Right lobe of liver (tissue), 6 donors: ENCODE results near the gene GALNT8. TPM values are rescaled to one million over a fixed set of nuclear protein-coding genes. Genes with fewer than 3 reads are reported as not detected.

ENCODE experiments used
- ATAC-seq, 4 donors: fragments of 200-7000 bp; cut with Tn5 transposase; one replicate each; pipeline ENCODE4 v1.9.1; 2020; ENCODE audit warnings: mild to moderate bottlenecking in 4 of 4, moderate library complexity in 4 of 4
- DNase-seq, 3 donors: peaks; one replicate each; pipeline ENCODE4 v3.0.0-alpha.2; 2020
- H3K27ac ChIP-seq, 3 donors: fragments of 200-600 bp; one replicate each; pipeline ENCODE4 v1.8.0; 2022
- H3K27me3 ChIP-seq, 2 donors: fragments of 200-600 bp; one replicate each; pipeline ENCODE4 v1.8.0; 2022
- H3K36me3 ChIP-seq, 4 donors: fragments of 200-600 bp; sonication (generic) in 1 of 4; one replicate each; pipeline versions ENCODE4 v1.5.1 to v1.8.0; 2017 to 2022; ENCODE audit warnings: control low read depth in 1 of 4
- H3K4me1 ChIP-seq, 4 donors: fragments of 200-600 bp; sonication (generic) in 1 of 4; one replicate each; pipeline versions ENCODE4 v1.5.1 to v1.8.0; 2017 to 2022; ENCODE audit warnings: control low read depth in 1 of 4
- H3K4me3 ChIP-seq, 3 donors: fragments of 200-600 bp; one replicate each; pipeline ENCODE4 v1.8.0; 2022
- H3K9me3 ChIP-seq, 4 donors: fragments of 200-600 bp; sonication (generic) in 1 of 4; one replicate each; pipeline versions ENCODE4 v1.5.1 to v1.8.0; 2017 to 2022; ENCODE audit warnings: control low read depth in 1 of 4
- POLR2A ChIP-seq: fragments of 450-650 bp; IDR thresholded peaks from one replicate; pipeline ENCODE4 v1.6.1; 2017; ENCODE audit warnings: antibody characterized with exemption, mild to moderate bottlenecking
- WGBS: methylation state at CpG from one replicate; pipeline ENCODE4 v1.1.6; 2018; ENCODE audit warnings: low coverage, low lambda C conversion rate; ENCODE audit not compliant: insufficient coverage; ENCODE audit errors: missing lambda C conversion rate; 5-methylcytosine and 5-hydroxymethylcytosine counted together
- intact Hi-C, 2 donors: fragments of 100-400 bp; cut with DNase I; formaldehyde crosslinking; loops; one replicate each; pipeline versions ENCODE4 v1.11.2 to v1.14.1; 2022
- total RNA-seq, 6 experiments: library from RNA; depleted of rRNA in 2 of 6; stranded (reverse); fragments of >200 nt in 2 of 6; fragmentation: NEBNext Ultra II Directional in 3 of 6; extraction: Animal tissue kit (Norgen Biotek cat#: 25700) in 3 of 6; gene quantifications; one replicate each; pipeline versions ENCODE4 v1.1.0 to v1.2.4, GENCODE V29; 2016 to 2023
- TF ChIP-seq, protein P1 (sequence below), 4 donors: fragments of 200-600 bp in 3 of 4; fragments of 450-650 bp in 1 of 4; IDR thresholded peaks; one replicate each; pipeline versions ENCODE4 v1.5.1 to v1.8.0; 2016 to 2022; ENCODE audit warnings: antibody characterized with exemption in 4 of 4, mild to moderate bottlenecking in 2 of 4
- donor health status: DM: no; HTN: yes; CAD: no.
- donor health status: DM: no; HTN: no; CAD: no.
- donor health status: DM: no; HTN: no; CAD: no.
- donor health status: DM: no; HTN: yes; CAD: no.
- donor health status: DM: no; HTN: yes; CAD: no.

GALNT8 gene
- total RNA-seq, 6 experiments from 2014 or later: 0.09 to 0.37 (median 0.11) TPM; not detected in 2

DNA sequence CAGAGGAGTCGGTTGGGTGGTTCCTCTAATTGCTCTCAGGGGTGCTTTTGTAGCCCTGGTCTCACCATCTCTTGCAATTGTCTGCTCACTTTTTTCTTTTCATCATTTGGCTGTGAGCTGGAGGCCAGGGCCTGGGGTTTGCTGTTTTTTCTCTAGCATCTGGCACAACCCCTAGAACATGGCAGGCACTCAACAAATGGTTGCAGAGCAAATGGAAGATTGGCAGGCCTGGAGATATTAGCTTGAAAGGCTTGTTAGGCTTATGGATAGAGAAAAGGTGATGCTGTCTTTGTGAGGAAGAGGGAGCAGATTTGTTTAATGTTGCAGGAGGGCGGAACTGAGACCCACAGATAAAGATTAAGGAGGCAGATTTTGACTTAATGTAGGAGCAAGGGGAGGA, 47.0 kb downstream of the GALNT8 start:
- H3K27me3 ChIP-seq: no peaks in the 10 kb centered on the region
- DNase-seq (no peak), ATAC-seq (no peak)
- H3K36me3 ChIP-seq: no peaks in the 10 kb centered on the region
- no peaks in the 10 kb centered on the region for H3K9me3 ChIP-seq
- WGBS: 60% methylated on average over 2 of the region's 2 CpGs
- H3K4me3 ChIP-seq: no peak overlapping the region
- intact Hi-C loops: loop anchor here in 1 of 2 donors (10.0 kb wide), 1 partner anchor 172 kb away; no protein-coding TSS in a partner anchor
- no peaks in the 10 kb centered on the region for H3K4me1 ChIP-seq
- TF ChIP-seq, protein P1, sequence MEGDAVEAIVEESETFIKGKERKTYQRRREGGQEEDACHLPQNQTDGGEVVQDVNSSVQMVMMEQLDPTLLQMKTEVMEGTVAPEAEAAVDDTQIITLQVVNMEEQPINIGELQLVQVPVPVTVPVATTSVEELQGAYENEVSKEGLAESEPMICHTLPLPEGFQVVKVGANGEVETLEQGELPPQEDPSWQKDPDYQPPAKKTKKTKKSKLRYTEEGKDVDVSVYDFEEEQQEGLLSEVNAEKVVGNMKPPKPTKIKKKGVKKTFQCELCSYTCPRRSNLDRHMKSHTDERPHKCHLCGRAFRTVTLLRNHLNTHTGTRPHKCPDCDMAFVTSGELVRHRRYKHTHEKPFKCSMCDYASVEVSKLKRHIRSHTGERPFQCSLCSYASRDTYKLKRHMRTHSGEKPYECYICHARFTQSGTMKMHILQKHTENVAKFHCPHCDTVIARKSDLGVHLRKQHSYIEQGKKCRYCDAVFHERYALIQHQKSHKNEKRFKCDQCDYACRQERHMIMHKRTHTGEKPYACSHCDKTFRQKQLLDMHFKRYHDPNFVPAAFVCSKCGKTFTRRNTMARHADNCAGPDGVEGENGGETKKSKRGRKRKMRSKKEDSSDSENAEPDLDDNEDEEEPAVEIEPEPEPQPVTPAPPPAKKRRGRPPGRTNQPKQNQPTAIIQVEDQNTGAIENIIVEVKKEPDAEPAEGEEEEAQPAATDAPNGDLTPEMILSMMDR (IDR thresholded peaks at IDR 0.05): no peak
- no peak for TF ChIP-seq POLR2A
- no peak overlapping the region for H3K27ac ChIP-seq

DNA sequence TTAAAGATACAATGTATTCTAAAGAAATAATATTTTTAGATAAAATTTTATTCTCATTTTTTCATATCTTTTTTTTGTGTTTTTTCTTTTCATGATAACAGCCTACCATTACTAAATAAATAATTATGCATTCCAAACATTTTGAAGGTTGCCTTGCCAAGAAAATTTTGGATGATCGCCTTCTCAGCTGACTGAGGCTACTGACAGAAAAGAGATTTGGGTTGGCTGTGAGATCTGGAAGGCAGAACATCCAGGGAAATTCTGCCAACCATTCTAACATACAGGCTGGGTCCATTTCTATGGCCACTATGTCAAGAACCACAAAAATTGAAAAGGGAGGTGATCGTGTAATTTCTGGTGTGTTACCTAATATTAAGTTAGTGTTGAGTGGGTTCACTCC, 48.1 kb downstream of the GALNT8 start:
- WGBS: 72% methylated on average over 2 of the region's 2 CpGs
- intact Hi-C loops: loop anchor here in 1 of 2 donors (10.0 kb wide), 1 partner anchor 174 kb away; no protein-coding TSS in a partner anchor
- no peaks in the 10 kb centered on the region for H3K36me3 ChIP-seq
- no peaks in the 10 kb centered on the region for H3K4me1 ChIP-seq
- H3K4me3 ChIP-seq: no peak overlapping the region
- ATAC-seq: no peak
- DNase-seq: no peak
- H3K9me3 ChIP-seq: no peaks in the 10 kb centered on the region
- no peak overlapping the region for H3K27ac ChIP-seq
- no peaks in the 10 kb centered on the region for H3K27me3 ChIP-seq
- TF ChIP-seq, protein P1 (IDR thresholded peaks at IDR 0.05): no peak
- TF ChIP-seq POLR2A: no peak

DNA sequence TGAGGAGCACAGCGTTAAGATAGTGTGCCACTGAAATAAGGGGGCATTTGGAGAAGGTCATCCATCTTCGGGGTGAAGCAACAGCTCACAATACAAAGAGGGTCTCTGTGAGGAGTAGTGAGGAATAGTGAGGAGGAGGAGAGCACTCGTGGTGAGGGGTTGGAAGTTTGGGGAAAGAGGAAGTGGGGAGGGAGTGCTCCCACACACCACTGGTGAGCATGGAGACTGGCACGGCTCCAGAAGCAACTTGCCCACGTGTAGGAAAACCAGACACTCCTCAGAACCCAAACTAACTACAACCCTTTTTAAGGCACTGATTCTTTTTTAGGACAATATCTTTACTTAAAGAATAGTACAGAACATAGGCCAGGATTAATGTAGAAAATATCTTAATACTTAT, 48.9 kb downstream of the GALNT8 start:
- no peaks in the 10 kb centered on the region for H3K36me3 ChIP-seq
- 58% methylated on average over 5 of the region's 5 CpGs for WGBS
- DNase-seq (no peak), ATAC-seq (no peak)
- no peaks in the 10 kb centered on the region for H3K27me3 ChIP-seq
- no peak overlapping the region for H3K4me3 ChIP-seq
- no peak overlapping the region for H3K27ac ChIP-seq
- TF ChIP-seq POLR2A: no peak
- intact Hi-C loops: loop anchor here in 1 of 2 donors (10.0 kb wide), 1 partner anchor 174 kb away; no protein-coding TSS in a partner anchor
- no peaks in the 10 kb centered on the region for H3K9me3 ChIP-seq
- H3K4me1 ChIP-seq: no peaks in the 10 kb centered on the region

DNA sequence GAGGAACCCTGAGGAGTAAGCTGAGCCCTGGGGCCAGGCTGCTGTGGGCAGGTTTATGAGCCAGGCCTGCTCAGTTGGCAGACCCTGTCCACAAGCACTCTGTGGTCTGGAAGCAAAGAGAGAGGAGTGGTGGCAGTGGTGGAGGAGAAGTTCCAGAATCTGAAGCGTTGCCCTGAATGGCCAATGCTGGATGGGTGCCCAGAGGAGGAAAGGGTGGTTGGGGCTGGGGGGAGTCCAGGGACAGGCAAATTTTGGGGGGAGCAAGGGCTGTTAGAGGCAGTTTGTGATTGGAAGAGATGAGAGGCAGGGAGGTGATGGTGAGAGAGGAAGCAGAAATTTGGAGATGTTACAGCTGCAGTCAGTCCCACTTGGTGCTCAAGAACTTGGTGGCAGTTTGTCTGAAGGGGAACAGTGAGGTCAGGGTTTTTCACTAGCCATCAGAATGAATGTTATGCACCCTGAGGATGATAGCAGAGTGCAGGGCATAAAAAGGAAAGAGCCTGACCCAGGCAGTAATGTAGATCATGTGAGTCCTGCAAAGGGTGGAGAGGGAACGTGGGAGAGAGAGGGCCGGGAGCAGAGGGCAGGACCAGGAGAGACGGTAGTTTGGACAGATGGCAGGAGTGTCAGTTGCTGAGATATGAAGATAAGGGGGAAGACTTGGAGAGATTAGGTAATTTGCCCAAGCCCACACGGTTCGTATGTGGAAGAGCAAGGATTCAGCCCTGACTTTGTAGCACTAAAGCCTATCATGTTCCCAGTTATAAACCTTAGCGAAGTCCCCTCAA, 51.2 kb downstream of the GALNT8 start:
- no peaks in the 10 kb centered on the region for H3K9me3 ChIP-seq
- DNase-seq (no peak), ATAC-seq (no peak)
- no peaks in the 10 kb centered on the region for H3K4me1 ChIP-seq
- H3K4me3 ChIP-seq: no peak overlapping the region
- no peaks in the 10 kb centered on the region for H3K36me3 ChIP-seq
- no peak for TF ChIP-seq POLR2A
- TF ChIP-seq, protein P1 (IDR thresholded peaks at IDR 0.05): no peak
- intact Hi-C loops: no loop called here
- 51% methylated on average over 7 of the region's 7 CpGs for WGBS
- H3K27me3 ChIP-seq: no peaks in the 10 kb centered on the region
- no peak overlapping the region for H3K27ac ChIP-seq

DNA sequence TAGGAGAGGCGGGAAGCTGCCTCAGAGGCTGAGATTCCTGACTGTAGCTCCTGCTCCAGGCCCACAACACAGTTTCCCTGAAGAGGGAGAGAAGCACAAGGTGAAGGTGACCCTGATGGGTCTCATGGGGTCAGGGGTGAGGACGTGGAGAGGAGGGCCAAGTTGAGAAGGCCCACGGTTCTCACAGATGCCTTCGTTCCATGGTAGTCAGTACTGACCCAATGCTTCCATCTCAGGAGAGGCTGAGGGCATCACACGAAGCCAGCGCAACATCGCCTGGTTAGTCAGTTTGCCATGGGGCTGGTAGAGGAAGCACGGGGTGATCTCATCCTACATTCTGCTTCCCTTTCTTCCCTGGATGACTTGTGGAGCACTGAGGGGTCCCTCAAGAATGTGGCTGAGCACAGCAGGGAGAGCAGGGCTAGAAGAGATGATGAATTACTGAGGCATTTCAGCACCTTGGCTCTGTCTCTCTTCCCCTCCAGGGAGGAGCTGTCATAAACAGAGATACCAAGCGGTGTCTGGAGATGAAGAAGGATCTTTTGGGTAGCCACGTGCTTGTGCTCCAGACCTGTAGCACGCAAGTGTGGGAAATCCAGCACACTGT, 51.9 kb downstream of the GALNT8 start:
- H3K27ac ChIP-seq: no peak overlapping the region
- 60% methylated on average over 6 of the region's 11 CpGs for WGBS
- H3K9me3 ChIP-seq: no peaks in the 10 kb centered on the region
- TF ChIP-seq POLR2A: no peak
- TF ChIP-seq, protein P1 (IDR thresholded peaks at IDR 0.05): no peak
- no peak overlapping the region for H3K4me3 ChIP-seq
- H3K36me3 ChIP-seq: no peaks in the 10 kb centered on the region
- intact Hi-C loops: no loop called here
- no peaks in the 10 kb centered on the region for H3K27me3 ChIP-seq
- DNase-seq (no peak), ATAC-seq (no peak)
- no peaks in the 10 kb centered on the region for H3K4me1 ChIP-seq
